Measurements from ENCODE around the gene NCK2.

The NCK2 gene

DNA sequence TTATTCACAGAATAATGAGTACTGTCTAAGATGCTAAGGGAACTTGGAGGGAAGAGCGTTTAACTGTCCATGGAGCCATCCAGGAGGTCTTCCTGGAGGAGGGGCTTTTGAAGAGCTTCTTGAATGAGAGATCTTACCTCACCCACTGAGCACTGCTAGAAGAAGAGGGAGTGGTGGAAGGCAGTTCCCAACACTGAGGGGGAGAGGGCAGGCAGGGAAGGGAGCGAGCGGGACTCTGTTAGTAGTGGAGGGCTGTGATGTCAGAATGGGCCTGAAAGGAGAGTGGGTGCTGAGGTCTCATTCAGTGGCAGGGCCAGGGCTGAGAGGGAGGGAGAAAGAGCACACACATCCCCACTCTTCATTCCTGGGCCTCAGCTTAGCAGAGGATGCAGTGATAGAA is 65.0 kb downstream of the NCK2 start:
- no peaks in the 10 kb centered on the region for H3K9me3 ChIP-seq (ENCODE audit: low read length)
- no peak overlapping the region for H3K9ac ChIP-seq (ENCODE audit: low read length)
- H3K79me2 ChIP-seq (ENCODE audit: insufficient read depth, low read length) = no peaks in the 10 kb centered on the region
- TF ChIP-seq, protein P1, sequence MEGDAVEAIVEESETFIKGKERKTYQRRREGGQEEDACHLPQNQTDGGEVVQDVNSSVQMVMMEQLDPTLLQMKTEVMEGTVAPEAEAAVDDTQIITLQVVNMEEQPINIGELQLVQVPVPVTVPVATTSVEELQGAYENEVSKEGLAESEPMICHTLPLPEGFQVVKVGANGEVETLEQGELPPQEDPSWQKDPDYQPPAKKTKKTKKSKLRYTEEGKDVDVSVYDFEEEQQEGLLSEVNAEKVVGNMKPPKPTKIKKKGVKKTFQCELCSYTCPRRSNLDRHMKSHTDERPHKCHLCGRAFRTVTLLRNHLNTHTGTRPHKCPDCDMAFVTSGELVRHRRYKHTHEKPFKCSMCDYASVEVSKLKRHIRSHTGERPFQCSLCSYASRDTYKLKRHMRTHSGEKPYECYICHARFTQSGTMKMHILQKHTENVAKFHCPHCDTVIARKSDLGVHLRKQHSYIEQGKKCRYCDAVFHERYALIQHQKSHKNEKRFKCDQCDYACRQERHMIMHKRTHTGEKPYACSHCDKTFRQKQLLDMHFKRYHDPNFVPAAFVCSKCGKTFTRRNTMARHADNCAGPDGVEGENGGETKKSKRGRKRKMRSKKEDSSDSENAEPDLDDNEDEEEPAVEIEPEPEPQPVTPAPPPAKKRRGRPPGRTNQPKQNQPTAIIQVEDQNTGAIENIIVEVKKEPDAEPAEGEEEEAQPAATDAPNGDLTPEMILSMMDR (IDR thresholded peaks at IDR 0.05; ENCODE audit: low read length) = no peak
- no peak for TF ChIP-seq EZH2 (IDR thresholded peaks at IDR 0.05; ENCODE audit: borderline replicate concordance, low read length)
- no peaks in the 10 kb centered on the region for H3K36me3 ChIP-seq (ENCODE audit: insufficient read depth, low read length)
- H3K9me2 ChIP-seq (ENCODE audit: low read depth, low read length) = no peaks in the 10 kb centered on the region
- no peaks in the 10 kb centered on the region for H3F3A ChIP-seq (ENCODE audit: insufficient read depth, low read length)
- no peak overlapping the region for H2AFZ ChIP-seq (ENCODE audit: low read length)
- H4K20me1 ChIP-seq (ENCODE audit: insufficient read depth, low read length) = no peaks in the 10 kb centered on the region
- no peak overlapping the region for H3K4me2 ChIP-seq (ENCODE audit: low read length)
- no peak overlapping the region for H3K27ac ChIP-seq (ENCODE audit: low read depth, low read length, poor library complexity, severe bottlenecking)
- H3K27me3 ChIP-seq (ENCODE audit: insufficient read depth, low read length) = no peaks in the 10 kb centered on the region
- H3K4me1 ChIP-seq (ENCODE audit: insufficient read depth, low read length, severe bottlenecking) = no peaks in the 10 kb centered on the region
- no peak overlapping the region for H3K4me3 ChIP-seq (ENCODE audit: low read depth, low read length, poor library complexity, severe bottlenecking)

DNA sequence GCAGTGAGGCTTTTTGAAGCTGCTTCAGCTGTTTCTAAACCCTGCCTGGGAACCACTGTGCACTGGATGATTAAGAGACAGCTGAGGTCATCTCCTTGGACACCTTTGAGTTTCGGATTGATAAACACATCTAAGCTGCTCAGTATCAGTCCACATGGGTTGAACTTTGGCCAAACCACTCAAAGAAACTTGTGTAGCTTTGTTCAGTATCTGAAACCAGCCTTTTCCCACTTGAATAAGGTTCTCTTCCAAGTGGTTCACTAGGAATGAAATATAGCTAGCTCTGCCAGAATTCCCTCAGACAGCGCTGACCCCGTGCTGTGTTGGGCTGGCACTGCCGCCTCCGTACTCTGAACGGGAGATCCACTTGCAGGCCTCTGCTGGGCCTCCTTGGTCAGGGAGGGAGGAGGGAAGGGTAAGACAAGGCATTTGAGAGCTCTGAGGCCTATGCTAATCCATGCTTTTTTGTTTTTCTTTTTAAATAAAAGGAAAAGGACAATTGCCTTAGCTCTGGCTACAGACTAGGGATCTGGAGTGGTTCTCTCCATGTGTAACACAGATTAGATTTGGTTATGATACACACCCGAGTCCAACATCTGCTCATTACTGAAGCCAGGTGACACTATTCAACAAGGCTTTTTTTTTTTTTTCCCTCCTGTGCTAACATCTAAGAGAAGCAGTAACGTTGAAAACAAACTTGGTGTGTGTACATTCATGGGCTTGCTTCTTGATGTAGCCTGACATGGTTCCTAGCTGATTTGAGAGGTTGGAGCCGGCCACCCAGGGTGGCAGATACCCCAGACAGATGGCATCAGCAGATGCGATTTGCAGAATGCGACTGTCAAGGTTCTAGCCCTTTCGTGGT is 67.7 kb downstream of the NCK2 start:
- TF ChIP-seq EZH2 (IDR thresholded peaks at IDR 0.05; ENCODE audit: borderline replicate concordance, low read length) = no peak
- TF ChIP-seq, protein P1 (IDR thresholded peaks at IDR 0.05; ENCODE audit: low read length) = no peak
- Histone ChIP-seq H3K4me2 (ENCODE audit: low read length) (no peak overlapping the region), H3K9ac (ENCODE audit: low read length) (no peak overlapping the region)

DNA sequence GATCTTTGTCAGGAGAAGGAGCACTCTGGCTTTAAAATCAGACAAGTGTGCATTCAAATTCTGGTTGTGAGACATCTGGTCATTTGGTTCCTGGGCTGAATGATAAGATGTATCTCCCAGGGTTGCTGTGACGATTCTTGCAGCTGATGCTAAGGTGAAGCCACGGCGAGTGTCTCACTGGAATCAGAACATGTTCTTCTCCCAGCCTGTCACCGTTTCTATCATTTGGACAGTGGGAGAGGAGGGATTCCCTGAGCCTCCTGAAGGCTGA is 68.3 kb downstream of the NCK2 start:
- H3F3A ChIP-seq (ENCODE audit: insufficient read depth, low read length) = no peaks in the 10 kb centered on the region
- no peaks in the 10 kb centered on the region for H3K36me3 ChIP-seq (ENCODE audit: insufficient read depth, low read length)
- no peaks in the 10 kb centered on the region for H3K79me2 ChIP-seq (ENCODE audit: insufficient read depth, low read length)
- H3K9me3 ChIP-seq (ENCODE audit: low read length) = no peaks in the 10 kb centered on the region
- no peak overlapping the region for H2AFZ ChIP-seq (ENCODE audit: low read length)
- no peak overlapping the region for H3K4me3 ChIP-seq (ENCODE audit: low read depth, low read length, poor library complexity, severe bottlenecking)
- no peak overlapping the region for H3K9ac ChIP-seq (ENCODE audit: low read length)
- TF ChIP-seq EZH2 (IDR thresholded peaks at IDR 0.05; ENCODE audit: borderline replicate concordance, low read length) = no peak
- TF ChIP-seq, protein P1 (IDR thresholded peaks at IDR 0.05; ENCODE audit: low read length) = no peak
- H3K4me2 ChIP-seq (ENCODE audit: low read length) = no peak overlapping the region
- no peaks in the 10 kb centered on the region for H3K9me2 ChIP-seq (ENCODE audit: low read depth, low read length)
- H3K4me1 ChIP-seq (ENCODE audit: insufficient read depth, low read length, severe bottlenecking) = no peaks in the 10 kb centered on the region
- no peaks in the 10 kb centered on the region for H4K20me1 ChIP-seq (ENCODE audit: insufficient read depth, low read length)
- H3K27me3 ChIP-seq (ENCODE audit: insufficient read depth, low read length) = no peaks in the 10 kb centered on the region
- no peak overlapping the region for H3K27ac ChIP-seq (ENCODE audit: low read depth, low read length, poor library complexity, severe bottlenecking)

More for the DNA sequence above, 67.7 kb downstream of the NCK2 start:
- Histone ChIP-seq H3K9me2 (ENCODE audit: low read depth, low read length) (no peaks in the 10 kb centered on the region), H3F3A (ENCODE audit: insufficient read depth, low read length) (no peaks in the 10 kb centered on the region), H3K4me1 (ENCODE audit: insufficient read depth, low read length, severe bottlenecking) (no peaks in the 10 kb centered on the region), H3K4me3 (ENCODE audit: low read depth, low read length, poor library complexity, severe bottlenecking) (no peak overlapping the region), H3K27ac (ENCODE audit: low read depth, low read length, poor library complexity, severe bottlenecking) (no peak overlapping the region), H2AFZ (ENCODE audit: low read length) (no peak overlapping the region), H4K20me1 (ENCODE audit: insufficient read depth, low read length) (no peaks in the 10 kb centered on the region), H3K27me3 (ENCODE audit: insufficient read depth, low read length) (no peaks in the 10 kb centered on the region), H3K9me3 (ENCODE audit: low read length) (no peaks in the 10 kb centered on the region), H3K79me2 (ENCODE audit: insufficient read depth, low read length) (no peaks in the 10 kb centered on the region), H3K36me3 (ENCODE audit: insufficient read depth, low read length) (no peaks in the 10 kb centered on the region)
